ENCODE measurements around the gene IL17C.

IL17C gene

GRCh38 chr16:88647178-88648070, 9.1 kb downstream of the IL17C start:
- DNase-seq: no peak

GRCh38 chr16:88649195-88649923, 11.0 kb downstream of the IL17C start:
- no peak for DNase-seq

GRCh38 chr16:88649924-88650748, 11.8 kb downstream of the IL17C start:
- no peak for DNase-seq

- DNase-seq: peak; percentile 73
Measured at GRCh38 chr16:88650749-88651275, 12.4 kb downstream of the IL17C start, which contains the start of gene CYBA. Gene CYBA (minus strand): TSS chr16:88651053. CDS start chr16:88651013, 40 bp downstream.

GRCh38 chr16:88651276-88651988, 13.1 kb downstream of the IL17C start:
- DNase-seq: peak; percentile 55

GRCh38 chr16:88651989-88652761, 13.8 kb downstream of the IL17C start:
- DNase-seq: no peak

- DNase-seq: no peak
Measured at GRCh38 chr16:88652762-88653063, 14.3 kb downstream of the IL17C start.

- DNase-seq: no peak
Measured at GRCh38 chr16:88653101-88653500, 14.7 kb downstream of the IL17C start.

GRCh38 chr16:88653596-88654362, 15.4 kb downstream of the IL17C start:
- DNase-seq: no peak

GRCh38 chr16:88654363-88655052, 16.1 kb downstream of the IL17C start:
- no peak for DNase-seq

GRCh38 chr16:88655053-88655732, 16.8 kb downstream of the IL17C start:
- no peak for DNase-seq

GRCh38 chr16:88655733-88656281, 17.4 kb downstream of the IL17C start:
- DNase-seq: no peak

GRCh38 chr16:88656291-88656980, 18.1 kb downstream of the IL17C start:
- no peak for DNase-seq

GRCh38 chr16:88657371-88657770, 19.0 kb downstream of the IL17C start:
- no peak for DNase-seq

- DNase-seq: no peak
Measured at GRCh38 chr16:88658714-88659113, 20.3 kb downstream of the IL17C start.

GRCh38 chr16:88659160-88659559, 20.8 kb downstream of the IL17C start:
- no peak for DNase-seq

GRCh38 chr16:88661468-88661867, 23.1 kb downstream of the IL17C start:
- no peak for DNase-seq

GRCh38 chr16:88662222-88662842, 24.0 kb downstream of the IL17C start:
- peak; percentile 30 for DNase-seq
